GM18867 (cell line): ENCODE data around the gene ZC3H8.

Experiments used
- ATAC-seq: cut with Tn5 transposase; IDR thresholded peaks from one replicate; pipeline ENCODE4 v1.9.1; 2021; ENCODE audit warnings: mild to moderate bottlenecking, moderate library complexity; ENCODE audit not compliant: unreplicated experiment

The ZC3H8 gene

GRCh38 chr2:112197868-112198267, 57.0 kb downstream of the ZC3H8 start:
- no peak for ATAC-seq

- no peak for ATAC-seq
Observed at GRCh38 chr2:112195950-112196349, 58.9 kb downstream of the ZC3H8 start.

GRCh38 chr2:112195167-112195766, 59.6 kb downstream of the ZC3H8 start:
- no peak for ATAC-seq

- ATAC-seq, result no peak
Observed at GRCh38 chr2:112194482-112194881, 60.4 kb downstream of the ZC3H8 start.

DNA sequence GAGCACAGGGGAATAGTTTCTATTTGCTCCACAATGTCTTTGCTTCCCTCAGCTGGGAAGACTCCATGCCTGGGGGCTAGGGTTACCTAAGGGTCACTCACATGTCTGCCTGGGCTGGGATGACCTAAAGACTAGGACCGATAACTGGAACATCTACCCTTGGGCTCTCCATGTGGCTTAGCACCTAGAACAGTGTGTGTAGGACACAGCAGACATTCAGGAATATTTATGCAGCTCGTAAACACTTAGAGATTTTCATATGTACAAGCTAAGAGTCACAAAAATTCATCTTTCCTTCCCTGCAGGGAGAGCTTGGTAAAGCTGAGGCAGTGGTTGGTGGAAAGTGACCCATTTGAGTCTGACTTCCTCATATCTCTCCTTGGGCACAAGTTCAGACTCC, 60.8 kb downstream of the ZC3H8 start:
- ATAC-seq, result no peak

GRCh38 chr2:112189001-112189556, 65.8 kb downstream of the ZC3H8 start:
- no peak for ATAC-seq

DNA sequence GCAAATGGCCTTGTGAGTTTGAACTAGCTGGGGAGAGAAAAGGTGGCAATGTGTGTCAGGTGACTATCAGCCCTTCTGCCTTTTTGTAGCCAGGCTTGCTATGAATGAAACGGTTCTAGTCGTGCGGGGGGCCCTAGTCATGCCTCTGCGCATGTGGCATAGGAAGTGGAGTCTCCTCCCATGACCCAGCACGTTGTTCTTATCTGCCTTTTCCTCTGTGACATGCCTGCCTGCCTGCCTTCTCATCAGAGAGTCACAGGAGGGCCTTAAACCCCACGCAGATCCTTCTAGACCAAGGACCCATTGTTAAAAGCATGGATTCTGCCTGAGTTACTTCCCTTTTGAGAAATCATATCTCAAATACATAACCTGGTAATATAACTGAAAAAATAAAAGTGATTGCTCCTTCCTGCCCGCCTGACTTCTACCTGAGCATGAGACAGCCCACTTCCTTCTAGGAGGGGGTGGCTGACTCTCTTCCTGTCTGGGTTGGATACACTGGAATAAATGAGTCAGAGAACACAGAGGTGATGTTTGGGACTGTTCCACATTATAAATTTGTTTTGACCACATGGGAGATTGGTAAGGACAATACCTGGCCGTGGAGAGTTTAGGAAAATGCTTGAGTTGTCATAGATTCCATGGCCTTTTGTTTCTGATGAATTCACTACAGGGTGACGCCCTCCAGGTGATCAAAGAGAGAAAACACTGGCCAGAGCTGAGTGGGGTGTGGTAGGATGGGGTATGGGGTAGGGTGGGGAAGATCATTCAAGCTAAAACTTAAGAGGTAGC, 66.8 kb downstream of the ZC3H8 start:
- ATAC-seq, result no peak

DNA sequence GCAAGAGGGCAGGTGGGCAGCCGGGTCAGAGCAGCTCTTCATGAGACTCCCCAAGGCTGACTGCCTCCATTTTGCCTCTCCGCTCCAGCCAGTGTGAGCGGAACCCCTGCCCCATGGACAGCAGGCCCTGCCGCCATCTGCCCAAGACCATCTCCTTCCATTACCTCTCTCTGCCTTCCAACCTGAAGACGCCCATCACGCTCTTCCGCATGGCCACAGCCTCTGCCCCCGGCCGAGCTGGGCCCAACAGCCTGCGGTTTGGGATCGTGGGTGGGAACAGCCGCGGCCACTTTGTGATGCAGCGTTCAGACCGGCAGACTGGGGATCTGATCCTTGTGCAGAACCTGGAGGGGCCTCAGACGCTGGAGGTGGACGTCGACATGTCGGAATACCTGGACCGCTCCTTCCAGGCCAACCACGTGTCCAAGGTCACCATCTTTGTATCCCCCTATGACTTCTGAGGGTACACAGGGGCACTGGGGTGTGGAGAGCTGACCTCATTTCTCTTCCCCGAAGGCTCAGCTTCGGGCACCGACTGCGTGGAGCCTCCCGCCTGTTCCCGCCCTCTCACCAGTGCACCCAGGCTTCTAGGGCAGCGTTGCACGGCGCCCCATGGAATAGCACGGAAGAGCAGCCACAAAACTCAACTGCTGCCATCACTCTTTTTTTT, 67.7 kb downstream of the ZC3H8 start:
- no peak for ATAC-seq

DNA sequence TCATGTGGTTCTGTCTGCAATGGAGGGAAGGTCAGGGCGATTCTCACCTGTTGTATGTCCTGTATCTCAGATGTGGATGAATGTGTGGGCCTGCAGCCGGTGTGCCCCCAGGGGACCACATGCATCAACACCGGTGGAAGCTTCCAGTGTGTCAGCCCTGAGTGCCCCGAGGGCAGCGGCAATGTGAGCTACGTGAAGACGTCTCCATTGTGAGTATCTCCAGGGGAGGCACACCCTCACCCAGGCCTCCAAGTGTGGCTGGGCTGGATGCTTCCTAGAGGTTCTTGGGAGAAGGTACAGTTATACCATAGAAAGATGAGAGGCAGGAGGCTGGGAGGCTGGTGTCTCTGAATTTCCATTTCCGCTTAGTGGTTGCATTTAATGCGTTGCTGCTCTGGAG, 69.7 kb downstream of the ZC3H8 start:
- no peak for ATAC-seq

GRCh38 chr2:112184121-112184520, 70.7 kb downstream of the ZC3H8 start:
- no peak for ATAC-seq

DNA sequence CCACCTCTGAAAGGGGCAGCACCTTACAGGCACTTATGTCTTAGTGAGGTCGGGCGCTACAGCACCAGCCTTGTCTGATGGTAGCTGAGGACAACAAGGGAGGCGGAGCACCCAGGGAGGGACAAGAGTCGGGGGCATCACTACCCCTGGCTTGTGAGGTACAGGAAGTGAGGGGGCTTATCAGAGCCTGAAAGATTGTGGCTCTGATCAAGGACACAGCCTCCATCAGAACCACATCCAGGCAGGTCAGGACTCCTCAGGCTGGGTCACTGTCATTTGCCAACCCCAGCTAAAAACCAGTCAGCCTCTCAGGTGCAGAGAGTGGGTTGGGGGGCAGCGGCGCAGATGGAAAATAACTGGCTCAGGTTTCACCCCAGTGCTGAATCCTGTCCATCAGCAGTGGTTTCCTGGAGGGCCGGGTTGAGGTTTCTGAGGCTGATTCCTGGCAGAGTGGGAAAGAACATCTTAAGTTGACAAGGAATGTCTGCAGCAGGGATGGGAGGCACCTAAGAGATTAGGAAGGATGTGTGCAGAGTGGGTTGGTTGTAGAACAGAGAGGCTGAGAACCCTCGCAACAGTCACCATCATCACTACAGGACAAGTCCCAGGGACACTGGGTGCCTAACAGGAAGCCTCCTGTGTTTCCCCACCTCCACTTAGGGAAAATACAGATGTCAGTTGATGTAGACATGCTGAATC, 71.4 kb downstream of the ZC3H8 start:
- no peak for ATAC-seq

- no peak for ATAC-seq
Observed at GRCh38 chr2:112182581-112183034, 72.2 kb downstream of the ZC3H8 start.

DNA sequence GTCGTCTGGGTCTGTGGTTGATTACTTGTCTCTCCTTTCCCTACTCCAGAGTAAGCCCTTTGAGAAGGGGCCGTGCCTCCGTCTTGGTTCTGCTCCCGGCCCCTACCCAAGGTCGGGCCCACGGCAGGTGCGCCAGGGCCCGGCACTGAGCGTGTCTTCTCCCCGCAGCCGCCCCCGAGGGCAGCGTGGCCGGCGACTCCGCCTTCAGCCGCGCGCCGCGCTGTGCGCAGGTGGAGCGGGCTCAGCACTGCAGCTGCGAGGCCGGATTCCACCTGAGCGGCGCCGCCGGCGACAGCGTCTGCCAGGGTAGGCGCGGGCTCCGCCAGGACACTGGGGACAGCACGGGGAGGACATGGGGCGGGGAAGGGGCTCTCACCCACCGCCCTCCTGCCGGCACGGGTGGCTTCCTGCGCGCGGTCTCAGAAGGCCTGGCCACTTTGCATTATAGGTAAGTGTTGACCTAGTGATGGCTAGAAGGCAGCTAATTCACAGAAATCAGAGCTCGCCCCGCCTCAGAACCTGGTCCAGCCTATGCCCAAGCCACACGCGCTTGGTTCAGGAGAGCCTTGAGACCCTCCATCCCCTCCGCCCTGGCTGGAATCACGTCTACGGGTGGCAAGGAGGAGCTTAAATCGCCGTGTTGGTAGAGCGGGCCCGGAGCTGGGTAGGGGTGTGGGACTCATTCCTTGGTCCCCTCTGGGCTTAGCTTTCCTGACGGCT, 73.1 kb downstream of the ZC3H8 start:
- ATAC-seq, result no peak

GRCh38 chr2:112175958-112176573, 78.8 kb downstream of the ZC3H8 start:
- no peak for ATAC-seq

- ATAC-seq, result no peak
Observed at GRCh38 chr2:112175333-112175732, 79.5 kb downstream of the ZC3H8 start.

GRCh38 chr2:112174383-112174782, 80.5 kb downstream of the ZC3H8 start:
- ATAC-seq, result no peak

- ATAC-seq, result no peak
Observed at GRCh38 chr2:112173646-112174319, 81.1 kb downstream of the ZC3H8 start.

GRCh38 chr2:112170495-112170894, 84.3 kb downstream of the ZC3H8 start:
- ATAC-seq, result no peak

- ATAC-seq, result no peak
Observed at GRCh38 chr2:112168422-112169124, 86.3 kb downstream of the ZC3H8 start.
